Neural cell (in vitro differentiated cells): ENCODE measurements around the gene HOXD8. TPM values are rescaled to one million over a fixed set of nuclear protein-coding genes. Genes with fewer than 3 reads are reported as not detected.

Experiments used
- H2AFZ ChIP-seq: fragments of 200-600, 300-800 bp; sonication (generic), shearing (Covaris generic); 2 replicates; pipeline ENCODE4 v1.6.0; 2014; ENCODE audit warnings: low read depth, mild to moderate bottlenecking, antibody characterized with exemption, low read length, moderate library complexity
- H3F3A ChIP-seq: fragments of 200-600 bp; shearing (Covaris generic); 2 replicates; pipeline ENCODE4 v1.6.1; 2016; ENCODE audit warnings: mild to moderate bottlenecking, moderate library complexity, mixed read lengths, antibody characterized with exemption, low read length; ENCODE audit not compliant: insufficient read depth, poor library complexity, severe bottlenecking
- H3K27ac ChIP-seq: fragments of 200-600, 300-800 bp; sonication (generic), shearing (Covaris generic); 2 replicates; pipeline ENCODE4 v1.5.1; 2014; ENCODE audit warnings: mild to moderate bottlenecking, low read length, moderate library complexity
- H3K27me3 ChIP-seq: fragments of 300-800, 200-600 bp; sonication (generic), shearing (Covaris generic); 2 replicates; pipeline ENCODE4 v1.6.0; 2014; ENCODE audit warnings: mild to moderate bottlenecking, low read depth, low read length, moderate library complexity; ENCODE audit not compliant: insufficient read depth
- H3K36me3 ChIP-seq: fragments of 300-800, 200-600 bp; sonication (generic), shearing (Covaris generic); 2 replicates; pipeline ENCODE4 v1.5.1; 2014; ENCODE audit warnings: mild to moderate bottlenecking, antibody characterized with exemption, low read length, moderate library complexity; ENCODE audit not compliant: insufficient read depth
- H3K4me2 ChIP-seq: fragments of 300-800, 200-600 bp; sonication (generic), shearing (Covaris generic); 2 replicates; pipeline ENCODE4 v1.6.0; 2014; ENCODE audit warnings: mild to moderate bottlenecking, low read length
- H3K4me3 ChIP-seq: fragments of 300-800, 200-600 bp; sonication (generic), shearing (Covaris generic); 2 replicates; pipeline ENCODE4 v1.5.1; 2014; ENCODE audit warnings: mild to moderate bottlenecking, low read length, moderate library complexity
- H3K79me2 ChIP-seq: fragments of 200-600 bp; shearing (Covaris generic); replicated peaks from 2 replicates; pipeline ENCODE4 v1.6.0; 2014; ENCODE audit warnings: mild to moderate bottlenecking, low read length, moderate library complexity; ENCODE audit not compliant: insufficient read depth
- H3K9ac ChIP-seq: fragments of 300-800, 200-600 bp; sonication (generic), shearing (Covaris generic); 2 replicates; pipeline ENCODE4 v1.6.1; 2016; ENCODE audit warnings: mild to moderate bottlenecking, low read length, mixed read lengths
- H3K9me2 ChIP-seq: fragments of 200-600 bp; shearing (Covaris generic); 2 replicates; pipeline ENCODE4 v1.6.1; 2016; ENCODE audit warnings: mild to moderate bottlenecking, low read length, mixed read lengths; ENCODE audit not compliant: insufficient read depth
- H3K9me3 ChIP-seq: fragments of 200-600, 300-800 bp; sonication (generic), shearing (Covaris generic); 2 replicates; pipeline ENCODE4 v1.6.1; 2016; ENCODE audit warnings: mild to moderate bottlenecking, mixed run types, low read length, moderate library complexity, mixed read lengths
- H4K20me1 ChIP-seq: fragments of 200-600 bp; shearing (Covaris generic); 2 replicates; pipeline ENCODE4 v1.6.1; 2016; ENCODE audit warnings: mild to moderate bottlenecking, mixed run types; ENCODE audit not compliant: insufficient read depth
- EP300 ChIP-seq: fragments of 450-650 bp; conservative IDR thresholded peaks from 2 replicates; pipeline ENCODE4 v1.6.1; 2014; ENCODE audit warnings: antibody characterized with exemption, mild to moderate bottlenecking, moderate library complexity; ENCODE audit not compliant: poor library complexity, severe bottlenecking
- EZH2 ChIP-seq: fragments of 200-600, 300-800 bp; shearing (Covaris generic), sonication (generic); IDR thresholded peaks from 2 replicates; pipeline ENCODE4 v1.6.1; 2014; ENCODE audit warnings: antibody characterized with exemption, low read length, borderline replicate concordance, mild to moderate bottlenecking; ENCODE audit not compliant: insufficient read depth, poor library complexity, severe bottlenecking
- POLR2AphosphoS5 ChIP-seq: IDR thresholded peaks from 2 replicates; pipeline ENCODE4 v1.6.1; 2012
- SMC3 ChIP-seq: fragments of 450-650 bp; conservative IDR thresholded peaks from 2 replicates; pipeline ENCODE4 v1.6.1; 2014; ENCODE audit warnings: antibody characterized with exemption, mild to moderate bottlenecking, moderate library complexity; ENCODE audit not compliant: poor library complexity
- polyA plus RNA-seq: library from polyadenylated mRNA; depleted of rRNA; stranded (reverse); fragments of >200 nt; gene quantifications from 2 replicates; pipeline ENCODE4 v1.2.3, GENCODE V29; 2014
- TF ChIP-seq, protein P1 (sequence below): IDR thresholded peaks from 2 replicates; pipeline ENCODE4 v1.6.1; 2012; ENCODE audit warnings: borderline replicate concordance
- TF ChIP-seq, protein P2 (sequence below): fragments of 450-650 bp; IDR thresholded peaks from 2 replicates; pipeline ENCODE4 v1.5.1; 2014; ENCODE audit warnings: antibody characterized with exemption, mild to moderate bottlenecking, moderate library complexity; ENCODE audit not compliant: poor library complexity, severe bottlenecking

The HOXD8 gene
- polyA plus RNA-seq, 1 donor from 2014 or later: not detected

DNA sequence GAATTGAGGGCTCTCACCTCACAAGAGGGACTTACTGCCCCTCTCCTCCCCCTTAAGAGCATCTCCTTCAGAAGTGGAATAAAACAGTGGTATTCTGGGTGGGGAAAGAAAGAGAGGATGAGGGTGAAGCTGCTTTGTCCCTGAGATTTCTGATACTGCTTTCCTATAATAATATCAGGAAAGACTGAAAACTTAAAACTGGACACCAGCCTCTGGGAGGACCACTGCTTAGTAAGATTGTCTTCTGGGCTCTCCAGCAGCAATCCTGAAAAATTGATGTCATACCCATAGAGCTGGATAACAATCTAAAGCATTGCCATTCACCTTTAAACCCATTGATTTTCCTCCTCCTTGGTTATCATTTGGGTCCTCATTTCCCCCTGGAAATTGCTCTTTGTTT is 17.1 kb downstream of the HOXD8 start:
- no peak overlapping the region for H3K4me3 ChIP-seq
- H3K27me3 ChIP-seq: peaks cover 99% of the 10 kb centered on the region
- no peak overlapping the region for H3K4me2 ChIP-seq
- H3K27ac ChIP-seq: no peak overlapping the region
- H3K36me3 ChIP-seq: no peaks in the 10 kb centered on the region
- no peaks in the 10 kb centered on the region for H3K79me2 ChIP-seq
- no peaks in the 10 kb centered on the region for H4K20me1 ChIP-seq
- no peak overlapping the region for H2AFZ ChIP-seq
- H3K9ac ChIP-seq: no peak overlapping the region
- H3K9me3 ChIP-seq: peaks cover 5% of the 10 kb centered on the region
- TF ChIP-seq, protein P1, sequence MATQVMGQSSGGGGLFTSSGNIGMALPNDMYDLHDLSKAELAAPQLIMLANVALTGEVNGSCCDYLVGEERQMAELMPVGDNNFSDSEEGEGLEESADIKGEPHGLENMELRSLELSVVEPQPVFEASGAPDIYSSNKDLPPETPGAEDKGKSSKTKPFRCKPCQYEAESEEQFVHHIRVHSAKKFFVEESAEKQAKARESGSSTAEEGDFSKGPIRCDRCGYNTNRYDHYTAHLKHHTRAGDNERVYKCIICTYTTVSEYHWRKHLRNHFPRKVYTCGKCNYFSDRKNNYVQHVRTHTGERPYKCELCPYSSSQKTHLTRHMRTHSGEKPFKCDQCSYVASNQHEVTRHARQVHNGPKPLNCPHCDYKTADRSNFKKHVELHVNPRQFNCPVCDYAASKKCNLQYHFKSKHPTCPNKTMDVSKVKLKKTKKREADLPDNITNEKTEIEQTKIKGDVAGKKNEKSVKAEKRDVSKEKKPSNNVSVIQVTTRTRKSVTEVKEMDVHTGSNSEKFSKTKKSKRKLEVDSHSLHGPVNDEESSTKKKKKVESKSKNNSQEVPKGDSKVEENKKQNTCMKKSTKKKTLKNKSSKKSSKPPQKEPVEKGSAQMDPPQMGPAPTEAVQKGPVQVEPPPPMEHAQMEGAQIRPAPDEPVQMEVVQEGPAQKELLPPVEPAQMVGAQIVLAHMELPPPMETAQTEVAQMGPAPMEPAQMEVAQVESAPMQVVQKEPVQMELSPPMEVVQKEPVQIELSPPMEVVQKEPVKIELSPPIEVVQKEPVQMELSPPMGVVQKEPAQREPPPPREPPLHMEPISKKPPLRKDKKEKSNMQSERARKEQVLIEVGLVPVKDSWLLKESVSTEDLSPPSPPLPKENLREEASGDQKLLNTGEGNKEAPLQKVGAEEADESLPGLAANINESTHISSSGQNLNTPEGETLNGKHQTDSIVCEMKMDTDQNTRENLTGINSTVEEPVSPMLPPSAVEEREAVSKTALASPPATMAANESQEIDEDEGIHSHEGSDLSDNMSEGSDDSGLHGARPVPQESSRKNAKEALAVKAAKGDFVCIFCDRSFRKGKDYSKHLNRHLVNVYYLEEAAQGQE: no peak
- no peak for TF ChIP-seq EP300
- no peak for TF ChIP-seq SMC3
- TF ChIP-seq EZH2: no peak
- H3F3A ChIP-seq: no peaks in the 10 kb centered on the region
- H3K9me2 ChIP-seq: no peaks in the 10 kb centered on the region

DNA sequence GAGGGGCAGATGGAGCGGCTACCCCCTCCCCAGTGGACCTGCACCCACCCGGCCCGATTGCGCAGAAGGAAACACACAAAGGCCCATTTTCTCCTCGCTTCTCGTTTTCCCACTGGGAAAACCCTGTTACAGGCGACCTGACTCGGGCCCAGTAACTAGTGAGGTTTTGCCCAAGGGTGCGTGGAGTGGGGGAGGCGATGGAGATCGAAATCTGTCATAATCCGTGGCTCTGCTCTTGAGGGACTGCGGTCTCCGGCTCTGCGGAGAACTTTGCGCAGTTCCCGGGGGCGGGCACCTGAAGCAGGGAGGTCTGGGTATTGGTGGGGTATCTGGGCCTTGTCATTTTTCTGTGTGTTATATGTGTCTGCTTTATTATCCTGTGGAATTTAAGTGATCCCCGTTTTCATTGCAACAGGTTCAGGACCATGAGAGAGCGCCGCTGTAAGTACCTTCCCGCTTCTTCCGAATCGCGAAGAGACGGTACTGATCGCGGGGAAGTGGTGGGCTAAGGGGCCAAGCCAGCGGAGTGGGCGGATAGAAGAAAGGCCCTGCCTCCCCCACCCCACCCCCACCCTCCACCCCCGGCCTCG is 17.8 kb downstream of the HOXD8 start:
- H3K4me2 ChIP-seq: no peak overlapping the region
- H3K9me2 ChIP-seq: no peaks in the 10 kb centered on the region
- H3K9me3 ChIP-seq: peaks cover 5% of the 10 kb centered on the region
- H3K27ac ChIP-seq: no peak overlapping the region
- H3K79me2 ChIP-seq: no peaks in the 10 kb centered on the region
- peaks cover 99% of the 10 kb centered on the region for H3K27me3 ChIP-seq
- no peak overlapping the region for H3K9ac ChIP-seq
- H4K20me1 ChIP-seq: no peaks in the 10 kb centered on the region
- H2AFZ ChIP-seq: no peak overlapping the region
- TF ChIP-seq, protein P1: no peak
- TF ChIP-seq POLR2AphosphoS5 (no peak), EP300 (no peak)
- TF ChIP-seq, protein P2, sequence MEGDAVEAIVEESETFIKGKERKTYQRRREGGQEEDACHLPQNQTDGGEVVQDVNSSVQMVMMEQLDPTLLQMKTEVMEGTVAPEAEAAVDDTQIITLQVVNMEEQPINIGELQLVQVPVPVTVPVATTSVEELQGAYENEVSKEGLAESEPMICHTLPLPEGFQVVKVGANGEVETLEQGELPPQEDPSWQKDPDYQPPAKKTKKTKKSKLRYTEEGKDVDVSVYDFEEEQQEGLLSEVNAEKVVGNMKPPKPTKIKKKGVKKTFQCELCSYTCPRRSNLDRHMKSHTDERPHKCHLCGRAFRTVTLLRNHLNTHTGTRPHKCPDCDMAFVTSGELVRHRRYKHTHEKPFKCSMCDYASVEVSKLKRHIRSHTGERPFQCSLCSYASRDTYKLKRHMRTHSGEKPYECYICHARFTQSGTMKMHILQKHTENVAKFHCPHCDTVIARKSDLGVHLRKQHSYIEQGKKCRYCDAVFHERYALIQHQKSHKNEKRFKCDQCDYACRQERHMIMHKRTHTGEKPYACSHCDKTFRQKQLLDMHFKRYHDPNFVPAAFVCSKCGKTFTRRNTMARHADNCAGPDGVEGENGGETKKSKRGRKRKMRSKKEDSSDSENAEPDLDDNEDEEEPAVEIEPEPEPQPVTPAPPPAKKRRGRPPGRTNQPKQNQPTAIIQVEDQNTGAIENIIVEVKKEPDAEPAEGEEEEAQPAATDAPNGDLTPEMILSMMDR: no peak
- H3K4me3 ChIP-seq: no peak overlapping the region
- no peaks in the 10 kb centered on the region for H3F3A ChIP-seq
- H3K36me3 ChIP-seq: no peaks in the 10 kb centered on the region
